Measurements from ENCODE around the gene SP2.
A peak's percentile ranks its signal among the peaks of the same experiment; 100 is the strongest.

Gene SP2

DNA sequence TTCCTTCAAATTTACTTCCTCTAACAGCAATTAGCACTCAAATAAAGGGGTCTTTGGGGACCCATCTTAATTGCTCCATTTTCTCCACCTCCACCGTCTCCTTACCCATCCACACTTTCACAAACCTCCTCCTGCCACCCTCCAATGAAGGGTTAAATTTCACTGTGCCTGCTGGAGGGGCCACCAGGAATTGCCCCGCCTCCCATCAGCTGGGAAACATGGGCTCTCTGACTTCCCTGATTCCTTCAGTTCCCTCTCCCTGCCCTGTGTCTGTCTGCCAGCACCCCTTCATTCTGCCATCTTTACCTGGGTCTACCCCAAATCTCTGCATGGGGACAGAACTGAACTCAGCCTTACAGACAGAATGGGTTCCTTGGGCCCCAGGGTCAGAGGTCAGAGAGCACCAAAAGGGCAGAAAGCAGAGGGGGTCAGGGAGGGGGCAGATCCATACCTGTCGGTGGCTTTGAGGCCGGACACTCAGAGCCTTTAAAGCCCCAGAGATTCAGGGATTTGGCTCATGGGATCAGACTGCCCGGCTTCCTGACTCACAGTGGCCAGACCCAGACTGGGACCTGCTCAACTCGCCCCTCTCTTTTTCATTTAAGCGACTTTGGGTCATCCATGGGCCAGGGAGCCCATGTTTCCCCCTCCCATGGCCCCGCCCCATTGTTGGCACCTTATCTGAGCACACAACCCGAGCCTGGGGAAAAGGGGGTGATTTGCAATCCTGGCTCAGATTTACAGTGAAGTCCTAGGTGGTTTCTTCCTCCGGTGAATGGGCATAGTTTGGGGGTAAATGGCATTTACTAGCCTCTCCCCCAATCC lies 17.6 kb upstream of the SP2 start:
- Histone ChIP-seq H3K27me3 (ENCODE audit: insufficient read depth, low read length, poor library complexity) (no peaks in the 10 kb centered on the region), H4K5ac (ENCODE audit: low read length) (no peak overlapping the region), H3K4me1 (ENCODE audit: control insufficient read depth, low read depth, low read length) (peaks cover 14% of the 10 kb centered on the region), H3K56ac (ENCODE audit: low read length) (peak overlapping the region; percentile 54), H3K23ac (ENCODE audit: low read length) (no peak overlapping the region), H4K8ac (ENCODE audit: low read depth, low read length) (no peak overlapping the region), H2AK5ac (ENCODE audit: low read length) (no peak overlapping the region), H3K9ac (ENCODE audit: low read length) (peak overlapping the region; percentile 10), H3K27ac (ENCODE audit: low read depth, low read length) (no peak overlapping the region), H3K18ac (ENCODE audit: low read length) (no peak overlapping the region), H3K36me3 (ENCODE audit: control insufficient read depth, insufficient read depth, low read length) (no peaks in the 10 kb centered on the region), H3K4me3 (ENCODE audit: low read length) (no peak overlapping the region), H3K4ac (ENCODE audit: low read depth, low read length) (no peak overlapping the region), H2BK15ac (replicated peaks; ENCODE audit: low read depth) (no peak overlapping the region), H3K79me1 (ENCODE audit: low read length) (no peaks in the 10 kb centered on the region), H3K79me2 (ENCODE audit: control insufficient read depth, insufficient read depth, low read length) (no peaks in the 10 kb centered on the region), H3K4me2 (ENCODE audit: low read length) (no peak overlapping the region), H2BK5ac (ENCODE audit: low read length) (no peak overlapping the region), H2BK120ac (ENCODE audit: low read depth, low read length) (no peak overlapping the region)
- no CpG with 5 or more reads among the region's 10 CpGs for WGBS (ENCODE audit: extremely low coverage, insufficient coverage, low lambda C conversion rate)
- DNase-seq = no peak

DNA sequence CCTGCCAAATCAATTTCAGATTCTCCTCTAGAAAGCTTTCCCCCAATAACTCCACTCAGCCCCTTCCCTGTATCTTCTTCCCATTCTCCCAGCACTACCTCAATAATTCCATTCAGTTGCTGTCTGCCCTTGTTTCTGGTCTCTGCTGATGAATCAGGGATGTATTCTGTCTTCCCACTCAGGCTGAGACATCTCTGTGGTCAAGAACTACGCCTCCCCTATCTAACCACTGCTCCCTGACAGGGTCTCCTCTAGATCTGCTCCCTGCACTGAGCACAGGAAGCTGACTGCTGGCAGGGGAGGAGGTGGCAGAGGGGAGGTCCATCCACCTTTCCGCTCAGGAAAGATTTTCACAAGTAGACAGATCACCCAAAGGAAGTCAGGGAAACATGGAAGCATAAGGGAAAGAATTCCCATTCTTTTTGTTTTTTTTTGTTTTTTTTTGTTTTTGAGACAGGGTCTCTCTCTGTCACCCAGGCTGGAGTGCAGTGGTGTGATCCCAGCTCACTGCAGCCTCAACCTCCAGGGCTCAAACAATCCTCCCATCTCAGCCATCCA lies 16.9 kb upstream of the SP2 start:
- Histone ChIP-seq H3K23ac (ENCODE audit: low read length) (no peak overlapping the region), H2AK5ac (ENCODE audit: low read length) (no peak overlapping the region), H3K4me3 (ENCODE audit: low read length) (no peak overlapping the region), H3K9ac (ENCODE audit: low read length) (no peak overlapping the region), H2BK5ac (ENCODE audit: low read length) (no peak overlapping the region), H3K79me1 (ENCODE audit: low read length) (no peaks in the 10 kb centered on the region), H2BK120ac (ENCODE audit: low read depth, low read length) (no peak overlapping the region), H3K4ac (ENCODE audit: low read depth, low read length) (no peak overlapping the region), H3K27ac (ENCODE audit: low read depth, low read length) (no peak overlapping the region), H2BK15ac (replicated peaks; ENCODE audit: low read depth) (no peak overlapping the region), H3K36me3 (ENCODE audit: control insufficient read depth, insufficient read depth, low read length) (no peaks in the 10 kb centered on the region), H4K8ac (ENCODE audit: low read depth, low read length) (no peak overlapping the region), H3K27me3 (ENCODE audit: insufficient read depth, low read length, poor library complexity) (no peaks in the 10 kb centered on the region), H3K18ac (ENCODE audit: low read length) (no peak overlapping the region), H3K4me2 (ENCODE audit: low read length) (no peak overlapping the region), H3K4me1 (ENCODE audit: control insufficient read depth, low read depth, low read length) (peaks cover 14% of the 10 kb centered on the region), H3K56ac (ENCODE audit: low read length) (peak overlapping the region; percentile 54), H4K5ac (ENCODE audit: low read length) (no peak overlapping the region), H3K79me2 (ENCODE audit: control insufficient read depth, insufficient read depth, low read length) (no peaks in the 10 kb centered on the region)
- DNase-seq = no peak
- no CpG with 5 or more reads among the region's 2 CpGs for WGBS (ENCODE audit: extremely low coverage, insufficient coverage, low lambda C conversion rate)

DNA sequence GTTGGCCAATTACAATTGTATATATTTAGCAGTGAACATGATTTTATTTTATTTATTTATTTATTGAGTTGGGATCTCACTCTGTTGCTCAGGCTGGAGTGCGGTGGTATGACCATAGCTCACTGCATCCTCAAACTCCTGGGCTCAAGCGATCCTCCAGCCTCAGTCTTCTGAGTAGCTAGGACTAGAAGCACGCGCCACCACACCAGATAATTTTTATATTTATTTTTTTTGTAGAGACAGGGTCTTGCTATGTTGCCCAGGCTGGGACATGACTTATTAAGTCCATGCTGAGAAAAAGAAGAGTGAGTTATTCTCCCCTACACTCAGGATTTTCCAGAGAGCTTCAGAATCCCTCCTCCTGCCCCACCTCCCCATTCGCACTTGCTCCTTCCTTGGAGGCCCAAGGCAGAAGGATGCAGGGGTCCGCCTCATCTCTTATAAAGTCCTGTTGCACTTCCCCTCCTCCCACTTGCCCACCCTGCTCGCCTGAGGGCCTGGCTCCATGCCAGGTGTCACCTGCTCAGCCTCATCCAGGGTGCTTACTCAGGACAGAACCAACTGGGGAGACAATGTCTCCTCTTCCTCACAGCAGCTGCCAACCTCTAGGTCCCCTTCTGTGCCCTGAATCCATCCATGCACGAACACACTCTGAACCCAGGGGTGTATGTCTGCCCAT lies 16.1 kb upstream of the SP2 start:
- Histone ChIP-seq H3K27me3 (ENCODE audit: insufficient read depth, low read length, poor library complexity) (no peaks in the 10 kb centered on the region), H3K27ac (ENCODE audit: low read depth, low read length) (no peak overlapping the region), H3K4me1 (ENCODE audit: control insufficient read depth, low read depth, low read length) (peaks cover 14% of the 10 kb centered on the region)

GRCh38 chr17:47882247-47882646 lies 13.8 kb upstream of the SP2 start:
- Histone ChIP-seq H3K36me3 (ENCODE audit: control insufficient read depth, insufficient read depth, low read length) (no peaks in the 10 kb centered on the region), H3K27me3 (ENCODE audit: insufficient read depth, low read length, poor library complexity) (no peaks in the 10 kb centered on the region), H4K5ac (ENCODE audit: low read length) (no peak overlapping the region), H3K56ac (ENCODE audit: low read length) (no peak overlapping the region), H2BK15ac (replicated peaks; ENCODE audit: low read depth) (no peak overlapping the region), H3K23ac (ENCODE audit: low read length) (no peak overlapping the region), H3K27ac (ENCODE audit: low read depth, low read length) (no peak overlapping the region), H3K79me1 (ENCODE audit: low read length) (no peaks in the 10 kb centered on the region), H2AK5ac (ENCODE audit: low read length) (no peak overlapping the region), H4K8ac (ENCODE audit: low read depth, low read length) (no peak overlapping the region), H3K4me2 (ENCODE audit: low read length) (no peak overlapping the region), H3K4ac (ENCODE audit: low read depth, low read length) (no peak overlapping the region), H2BK120ac (ENCODE audit: low read depth, low read length) (no peak overlapping the region), H3K18ac (ENCODE audit: low read length) (no peak overlapping the region), H2BK5ac (ENCODE audit: low read length) (no peak overlapping the region), H3K79me2 (ENCODE audit: control insufficient read depth, insufficient read depth, low read length) (no peaks in the 10 kb centered on the region), H3K4me1 (ENCODE audit: control insufficient read depth, low read depth, low read length) (peaks cover 15% of the 10 kb centered on the region), H3K9ac (ENCODE audit: low read length) (no peak overlapping the region), H3K4me3 (ENCODE audit: low read length) (no peak overlapping the region)
- no CpG with 5 or more reads among the region's 7 CpGs for WGBS (ENCODE audit: extremely low coverage, insufficient coverage, low lambda C conversion rate)
- DNase-seq = no peak

More for the DNA sequence above, 16.1 kb upstream of the SP2 start:
- no peaks in the 10 kb centered on the region for H3K79me2 ChIP-seq (ENCODE audit: control insufficient read depth, insufficient read depth, low read length)
- no peaks in the 10 kb centered on the region for H3K79me1 ChIP-seq (ENCODE audit: low read length)
- no peak overlapping the region for H3K9ac ChIP-seq (ENCODE audit: low read length)
- no peak overlapping the region for H3K56ac ChIP-seq (ENCODE audit: low read length)
- H3K4me3 ChIP-seq (ENCODE audit: low read length) = no peak overlapping the region
- no peak overlapping the region for H3K23ac ChIP-seq (ENCODE audit: low read length)
- no peak overlapping the region for H3K4me2 ChIP-seq (ENCODE audit: low read length)
- no CpG with 5 or more reads among the region's 8 CpGs for whole genome bisulfite sequencing (ENCODE audit: extremely low coverage, insufficient coverage, low lambda C conversion rate)
- DNase-seq = no peak
- no peak overlapping the region for H2BK15ac ChIP-seq (replicated peaks; ENCODE audit: low read depth)
- H3K4ac ChIP-seq (ENCODE audit: low read depth, low read length) = no peak overlapping the region
- no peak overlapping the region for H4K5ac ChIP-seq (ENCODE audit: low read length)
- H2BK120ac ChIP-seq (ENCODE audit: low read depth, low read length) = no peak overlapping the region
- H3K18ac ChIP-seq (ENCODE audit: low read length) = no peak overlapping the region
- H4K8ac ChIP-seq (ENCODE audit: low read depth, low read length) = no peak overlapping the region
- H2AK5ac ChIP-seq (ENCODE audit: low read length) = no peak overlapping the region
- H2BK5ac ChIP-seq (ENCODE audit: low read length) = no peak overlapping the region
- no peaks in the 10 kb centered on the region for H3K36me3 ChIP-seq (ENCODE audit: control insufficient read depth, insufficient read depth, low read length)

GRCh38 chr17:47882695-47883588 lies 13.1 kb upstream of the SP2 start:
- Histone ChIP-seq H3K79me2 (ENCODE audit: control insufficient read depth, insufficient read depth, low read length) (no peaks in the 10 kb centered on the region), H3K4ac (ENCODE audit: low read depth, low read length) (no peak overlapping the region), H3K27me3 (ENCODE audit: insufficient read depth, low read length, poor library complexity) (no peaks in the 10 kb centered on the region), H3K18ac (ENCODE audit: low read length) (no peak overlapping the region), H3K23ac (ENCODE audit: low read length) (no peak overlapping the region), H4K8ac (ENCODE audit: low read depth, low read length) (no peak overlapping the region), H4K5ac (ENCODE audit: low read length) (no peak overlapping the region), H3K27ac (ENCODE audit: low read depth, low read length) (no peak overlapping the region), H2AK5ac (ENCODE audit: low read length) (no peak overlapping the region), H2BK15ac (replicated peaks; ENCODE audit: low read depth) (no peak overlapping the region), H3K36me3 (ENCODE audit: control insufficient read depth, insufficient read depth, low read length) (no peaks in the 10 kb centered on the region), H2BK120ac (ENCODE audit: low read depth, low read length) (no peak overlapping the region), H3K9ac (ENCODE audit: low read length) (no peak overlapping the region), H2BK5ac (ENCODE audit: low read length) (no peak overlapping the region), H3K4me1 (ENCODE audit: control insufficient read depth, low read depth, low read length) (peaks cover 15% of the 10 kb centered on the region), H3K4me3 (ENCODE audit: low read length) (no peak overlapping the region), H3K56ac (ENCODE audit: low read length) (no peak overlapping the region), H3K79me1 (ENCODE audit: low read length) (no peaks in the 10 kb centered on the region), H3K4me2 (ENCODE audit: low read length) (no peak overlapping the region)
- no peak for DNase-seq
- no CpG with 5 or more reads among the region's 9 CpGs for WGBS (ENCODE audit: extremely low coverage, insufficient coverage, low lambda C conversion rate)

Measured in mesendoderm (in vitro differentiated cells).